Left renal cortex interstitium (tissue), 4 donors: ENCODE data around the gene ALPK3. TPM values are rescaled to one million over a fixed set of nuclear protein-coding genes. Genes with fewer than 3 reads are reported as not detected.
"Not testable (repeated sequence)": the region's sequence is repeated elsewhere in the genome, so short reads cannot be mapped to it uniquely, and the experiment has no call there.

ENCODE experiments used
- DNase-seq, 4 donors: peaks; one replicate each; pipeline ENCODE4 v3.0.0-alpha.2; 2013; ENCODE audit warnings: low read depth in 4 of 4, low spot score in 2 of 4, missing footprints in 1 of 4
- polyA plus RNA-seq, 4 donors: library from polyadenylated mRNA; unstranded; fragments of 120-200 nt; gene quantifications; one replicate each; pipeline ENCODE4 v1.2.1, GENCODE V29; 2013; ENCODE audit not compliant: insufficient read length in 4 of 4

ALPK3 gene
- polyA plus RNA-seq, 4 donors = 13.3 to 21.0 (median 18.1) TPM

- no peak for DNase-seq
Observed at GRCh38 chr15:84840741-84841429, 23.7 kb downstream of the ALPK3 start.

- no peak for DNase-seq
Observed at GRCh38 chr15:84842781-84843180, 25.6 kb downstream of the ALPK3 start.

DNA sequence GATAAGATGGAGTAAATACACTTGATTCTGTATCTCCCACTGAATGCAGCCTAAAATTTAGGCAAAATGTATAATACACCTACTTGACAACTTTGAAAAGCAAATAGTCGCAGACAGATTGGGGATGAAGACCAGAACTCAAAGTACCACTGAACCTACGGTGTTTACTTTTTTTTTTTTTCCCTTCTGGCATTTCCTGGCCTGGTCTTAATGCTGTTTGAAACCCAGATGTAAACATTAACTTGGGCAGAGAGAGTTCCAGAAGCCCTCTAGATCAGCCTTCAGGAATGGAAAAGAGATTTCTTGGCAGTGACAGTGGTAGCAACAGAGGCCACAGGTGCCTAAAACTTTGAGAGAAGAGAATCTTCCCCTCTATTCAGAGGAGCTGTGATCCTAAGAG lies 27.8 kb downstream of the ALPK3 start:
- no peak for DNase-seq

GRCh38 chr15:84845631-84846030 lies 28.5 kb downstream of the ALPK3 start:
- DNase-seq = not testable (repeated sequence)

GRCh38 chr15:84846269-84846668 lies 29.1 kb downstream of the ALPK3 start:
- no peak for DNase-seq

- DNase-seq = no peak
Observed at GRCh38 chr15:84847382-84847781, 30.2 kb downstream of the ALPK3 start.

GRCh38 chr15:84852212-84852611 lies 35.1 kb downstream of the ALPK3 start:
- no peak for DNase-seq

GRCh38 chr15:84855136-84855535 lies 38.0 kb downstream of the ALPK3 start:
- no peak for DNase-seq

DNA sequence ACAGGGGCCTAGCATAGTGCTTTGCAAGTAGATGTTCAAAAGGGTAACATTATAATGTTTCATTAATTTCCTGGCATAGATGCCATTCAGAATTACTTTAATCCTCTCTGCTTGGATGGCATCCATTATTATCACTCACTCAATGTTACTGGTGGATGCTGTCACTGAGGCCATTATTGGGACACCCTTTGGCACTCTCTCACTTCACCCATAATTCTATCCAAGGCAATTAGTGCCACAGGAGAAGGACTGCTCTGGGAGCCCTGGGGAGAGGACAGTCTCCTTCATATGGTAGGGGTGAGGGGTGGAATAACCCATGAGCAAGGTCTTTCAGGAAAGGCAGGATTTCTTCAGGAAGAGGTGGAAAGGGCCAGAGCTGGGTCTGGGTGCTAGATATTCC lies 38.6 kb downstream of the ALPK3 start:
- no peak for DNase-seq

- DNase-seq = no peak
Observed at GRCh38 chr15:84856731-84857417, 39.7 kb downstream of the ALPK3 start.

- no peak for DNase-seq
Observed at GRCh38 chr15:84857418-84858004, 40.4 kb downstream of the ALPK3 start.

DNA sequence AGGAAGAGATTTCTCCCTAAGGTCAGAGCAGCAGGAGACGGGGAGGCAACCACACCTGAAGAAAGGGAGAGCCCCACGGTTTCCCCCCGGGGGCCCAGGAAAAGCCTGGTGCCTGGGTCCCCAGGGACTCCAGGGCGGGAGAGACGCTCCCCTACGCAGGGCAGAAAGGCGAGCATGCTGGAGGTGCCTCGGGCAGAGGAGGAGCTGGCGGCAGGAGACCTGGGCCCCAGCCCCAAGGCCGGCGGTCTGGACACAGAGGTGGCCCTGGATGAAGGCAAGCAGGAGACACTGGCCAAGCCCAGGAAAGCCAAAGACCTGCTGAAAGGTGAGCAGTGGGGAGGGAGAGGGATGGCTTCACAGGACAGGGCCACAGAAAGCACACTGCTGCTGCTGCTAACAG lies 41.1 kb downstream of the ALPK3 start:
- DNase-seq = no peak

DNA sequence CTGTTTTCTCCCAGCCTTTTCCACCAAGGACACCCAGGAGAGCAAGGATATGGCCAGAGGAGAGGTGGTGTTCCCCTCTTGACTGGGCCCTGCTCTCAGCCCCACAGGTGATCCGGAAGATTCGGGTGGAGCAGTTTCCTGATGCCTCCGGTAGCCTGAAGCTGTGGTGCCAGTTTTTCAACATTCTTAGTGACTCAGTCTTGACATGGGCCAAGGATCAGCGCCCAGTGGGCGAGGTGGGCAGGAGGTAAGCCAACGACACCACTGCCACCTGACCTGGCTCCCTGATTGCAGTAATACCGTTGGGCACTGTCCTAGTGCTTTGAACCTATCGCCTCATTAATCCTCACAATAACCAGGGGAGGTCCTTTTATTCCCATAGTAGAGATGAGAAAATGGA lies 42.0 kb downstream of the ALPK3 start:
- no peak for DNase-seq

DNA sequence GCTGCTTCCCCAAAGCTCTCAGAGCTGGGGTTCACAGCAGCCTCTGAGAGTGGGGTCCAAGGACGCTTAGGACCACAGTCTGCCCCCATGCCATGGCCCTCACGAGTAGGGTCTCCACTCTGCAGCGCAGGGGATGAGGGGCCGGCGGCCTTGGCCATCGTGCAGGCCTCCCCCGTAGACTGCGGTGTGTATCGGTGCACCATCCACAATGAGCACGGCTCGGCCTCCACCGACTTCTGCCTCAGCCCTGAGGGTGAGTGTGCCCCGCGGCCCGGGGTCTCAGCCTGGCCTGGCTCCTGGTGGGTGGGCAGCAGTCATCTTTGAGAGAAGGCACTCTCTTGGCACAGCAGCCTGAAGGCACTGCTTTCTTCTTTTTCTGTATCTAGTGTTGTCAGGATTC lies 42.5 kb downstream of the ALPK3 start:
- no peak for DNase-seq

DNA sequence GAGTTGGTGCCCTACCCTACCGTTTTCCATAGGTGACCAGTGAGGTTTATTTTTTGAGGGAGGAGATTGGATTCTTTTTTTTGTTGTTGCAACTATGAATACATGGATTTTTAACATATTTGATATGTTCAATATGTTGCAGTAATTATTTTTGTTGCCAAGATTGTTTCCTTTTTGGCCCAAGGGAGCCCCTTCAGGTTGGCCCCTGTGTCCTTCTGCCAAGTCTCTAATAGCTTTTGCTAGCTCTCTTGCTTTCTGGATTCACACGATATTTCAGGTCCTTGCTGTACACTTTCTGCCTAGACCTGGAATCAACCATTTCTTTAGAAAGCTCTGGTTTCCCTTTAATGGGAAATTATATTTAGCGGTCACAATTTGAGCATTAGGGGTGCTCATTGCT lies 44.6 kb downstream of the ALPK3 start:
- no peak for DNase-seq

DNA sequence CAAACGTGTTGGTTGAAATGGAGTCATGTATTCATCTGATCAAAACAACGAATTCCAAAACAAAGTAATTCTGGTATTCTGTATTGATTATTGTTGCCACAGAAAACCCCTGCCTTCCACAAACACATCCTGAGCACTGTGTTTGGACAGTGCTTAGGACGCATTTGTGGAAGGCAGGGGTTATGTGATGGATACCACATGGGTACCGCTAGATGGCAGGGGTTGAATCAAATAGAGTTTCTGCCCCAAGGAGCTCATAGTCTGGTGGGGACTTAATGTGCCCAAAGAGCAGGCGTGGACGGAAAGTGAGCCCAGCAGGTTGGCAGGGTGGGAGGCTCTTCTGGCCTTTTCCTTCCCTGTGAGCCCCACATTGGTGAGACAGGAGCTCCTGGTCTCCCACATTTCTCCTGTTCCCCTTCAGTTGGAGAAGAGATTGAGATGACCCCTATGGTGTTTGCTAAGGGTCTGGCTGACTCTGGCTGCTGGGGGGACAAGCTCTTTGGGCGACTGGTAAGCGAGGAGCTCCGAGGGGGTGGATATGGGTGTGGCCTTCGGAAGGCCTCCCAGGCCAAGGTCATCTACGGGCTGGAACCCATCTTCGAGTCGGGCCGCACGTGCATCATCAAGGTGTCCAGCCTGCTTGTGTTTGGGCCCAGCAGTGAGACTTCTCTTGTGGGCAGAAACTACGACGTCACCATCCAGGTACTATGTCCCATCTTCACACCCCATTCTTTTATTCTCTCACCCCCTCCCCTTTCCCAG lies 45.2 kb downstream of the ALPK3 start:
- no peak for DNase-seq

- no peak for DNase-seq
Observed at GRCh38 chr15:84863565-84864443, 46.6 kb downstream of the ALPK3 start.

- no peak for DNase-seq
Observed at GRCh38 chr15:84864444-84864795, 47.3 kb downstream of the ALPK3 start.

DNA sequence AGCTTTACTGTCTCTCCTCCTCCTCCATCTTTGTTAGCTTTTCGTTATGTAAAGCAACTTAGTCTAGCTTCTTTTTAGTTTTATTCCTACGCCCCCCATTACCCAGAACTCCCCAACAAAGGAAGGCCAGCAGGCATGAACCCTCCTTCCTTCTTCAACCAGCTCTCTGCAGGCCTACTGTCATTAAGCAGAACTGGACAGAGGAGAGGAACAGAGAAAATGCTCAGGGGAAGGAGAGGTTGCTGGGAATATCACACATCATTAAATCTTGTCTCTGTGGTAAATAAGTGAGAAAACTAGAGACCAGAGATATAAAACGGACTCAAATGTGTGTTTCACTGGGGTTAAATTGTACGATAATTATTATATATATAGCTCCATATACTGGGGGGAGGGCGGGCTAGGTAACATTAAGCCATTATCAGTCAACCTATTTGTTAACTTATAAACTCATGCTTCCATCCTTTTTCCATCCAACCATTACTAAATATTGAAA lies 48.0 kb downstream of the ALPK3 start:
- no peak for DNase-seq
